Right renal cortex interstitium (tissue), 3 donors: ENCODE results near the gene DOK6. TPM values are rescaled to one million over a fixed set of nuclear protein-coding genes. Genes with fewer than 3 reads are reported as not detected.
"Not testable (repeated sequence)": the region's sequence is repeated elsewhere in the genome, so short reads cannot be mapped to it uniquely, and the experiment has no call there.

Experiments used
- DNase-seq, 3 donors: peaks; one replicate each; pipeline ENCODE4 v3.0.0-alpha.2; 2013; ENCODE audit warnings: low read depth in 3 of 3, low spot score in 2 of 3
- polyA plus RNA-seq, 3 donors: library from polyadenylated mRNA; unstranded; fragments of 120-200 nt; gene quantifications; one replicate each; pipeline ENCODE4 v1.2.1, GENCODE V29; 2013; ENCODE audit not compliant: insufficient read length in 3 of 3

The DOK6 gene
- polyA plus RNA-seq, 3 donors = 20.2 to 20.7 (median 20.4) TPM

DNA sequence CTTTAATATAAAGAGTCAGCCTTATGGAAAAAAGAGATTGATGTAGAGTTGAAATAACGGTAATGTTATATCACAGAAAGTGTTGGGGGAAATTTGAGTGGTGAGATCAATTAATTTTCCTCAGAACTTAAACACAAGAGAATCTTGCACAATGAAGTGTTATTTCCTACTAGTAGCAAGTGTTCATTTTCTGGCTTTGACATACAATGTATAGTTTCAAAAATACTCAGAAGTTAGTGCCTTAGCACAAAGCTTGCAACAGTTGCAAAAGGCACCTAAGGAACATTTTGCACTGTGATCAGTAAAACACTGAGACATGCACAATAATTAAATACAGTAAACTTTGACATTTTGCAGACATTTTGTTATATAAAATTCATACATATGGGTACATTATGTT is 385.7 kb downstream of the DOK6 start:
- DNase-seq = no peak

DNA sequence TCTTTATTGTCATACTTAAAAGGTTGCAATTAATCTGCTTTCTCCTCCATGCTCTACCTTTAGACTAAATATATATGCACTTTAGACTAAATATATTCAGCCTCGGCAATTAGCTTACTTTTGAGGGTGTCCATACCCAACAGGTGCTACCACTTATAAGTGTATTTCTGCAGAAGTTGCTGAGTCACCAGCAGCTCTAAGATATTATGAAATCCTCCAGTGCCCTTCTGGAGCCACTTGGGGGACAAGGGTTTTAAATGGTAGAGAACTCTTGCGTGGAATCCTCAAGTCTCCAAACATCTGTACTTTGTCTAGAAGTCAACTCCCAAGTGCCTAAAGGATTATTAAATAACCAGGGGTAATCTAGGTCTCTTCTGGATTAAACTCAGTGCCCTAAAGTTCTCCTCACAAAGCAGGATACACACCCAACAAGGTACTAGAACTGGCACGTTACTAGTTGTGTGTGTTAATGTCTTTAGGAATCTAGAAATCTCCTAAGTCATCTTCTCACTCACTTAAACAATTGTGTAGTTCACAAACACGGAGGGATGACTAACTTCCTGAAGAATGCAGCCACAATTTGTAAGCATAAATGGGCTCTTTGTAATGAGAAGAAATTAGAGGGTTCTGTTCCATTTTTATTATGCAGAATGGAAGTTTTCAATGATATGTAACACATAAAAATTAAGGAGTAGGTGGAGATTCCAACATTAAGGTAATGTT is 387.3 kb downstream of the DOK6 start:
- DNase-seq = no peak

DNA sequence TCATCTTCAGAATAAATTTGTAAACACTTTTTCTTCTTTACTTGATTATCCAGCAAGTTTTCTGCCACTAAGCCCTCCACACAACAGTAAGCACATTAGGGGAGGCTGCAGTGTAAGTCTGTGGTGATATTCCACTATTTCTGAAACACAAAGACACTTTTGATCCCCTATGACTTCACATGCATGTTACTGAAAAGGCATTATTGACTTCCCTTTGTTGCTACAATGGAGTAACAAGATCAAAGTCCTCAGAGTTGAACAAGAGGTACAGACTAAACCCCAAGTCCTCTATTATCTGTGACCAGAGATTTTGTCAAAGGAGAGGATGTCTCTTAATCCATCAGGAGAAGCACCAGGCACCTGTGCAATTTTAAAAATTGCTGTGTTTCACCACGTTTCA is 389.1 kb downstream of the DOK6 start:
- DNase-seq = no peak

DNA sequence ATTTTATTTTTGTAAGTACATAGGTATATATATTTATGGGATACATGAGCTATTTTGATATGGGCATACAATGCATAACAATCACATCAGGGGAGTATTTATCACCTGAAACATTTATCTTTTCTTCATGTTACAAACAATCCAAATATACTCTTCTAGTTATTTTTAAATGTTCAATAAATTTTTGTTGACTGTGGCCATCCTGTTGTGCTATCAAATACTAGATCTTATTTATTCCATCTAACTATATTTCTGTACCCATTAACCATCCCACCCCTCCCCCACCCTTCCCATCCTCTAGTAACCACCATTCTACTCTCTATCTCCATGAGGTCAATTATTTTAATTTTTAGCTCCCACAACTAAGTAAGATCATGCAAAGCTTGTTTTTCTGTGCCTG is 390.0 kb downstream of the DOK6 start:
- no peak for DNase-seq

DNA sequence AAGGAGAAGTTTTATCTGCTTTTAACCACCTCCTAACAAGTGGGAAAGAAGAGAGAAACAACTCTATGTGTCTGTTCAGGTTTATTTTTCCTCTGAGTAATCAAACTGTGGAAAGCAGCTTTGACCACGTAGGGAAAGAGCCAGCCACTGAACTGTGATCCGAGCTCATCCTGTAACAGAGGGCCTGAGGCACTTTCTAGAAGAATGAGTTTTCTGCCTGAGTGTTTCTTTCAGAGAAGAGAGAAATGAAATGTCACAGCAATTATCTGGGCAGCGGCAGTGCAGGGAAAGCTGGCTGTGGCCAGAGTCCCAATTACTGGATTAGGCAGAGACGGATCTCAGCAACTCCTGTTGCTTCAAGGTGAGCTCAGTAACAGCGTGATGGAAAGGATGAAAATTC is 395.1 kb downstream of the DOK6 start:
- no peak for DNase-seq

DNA sequence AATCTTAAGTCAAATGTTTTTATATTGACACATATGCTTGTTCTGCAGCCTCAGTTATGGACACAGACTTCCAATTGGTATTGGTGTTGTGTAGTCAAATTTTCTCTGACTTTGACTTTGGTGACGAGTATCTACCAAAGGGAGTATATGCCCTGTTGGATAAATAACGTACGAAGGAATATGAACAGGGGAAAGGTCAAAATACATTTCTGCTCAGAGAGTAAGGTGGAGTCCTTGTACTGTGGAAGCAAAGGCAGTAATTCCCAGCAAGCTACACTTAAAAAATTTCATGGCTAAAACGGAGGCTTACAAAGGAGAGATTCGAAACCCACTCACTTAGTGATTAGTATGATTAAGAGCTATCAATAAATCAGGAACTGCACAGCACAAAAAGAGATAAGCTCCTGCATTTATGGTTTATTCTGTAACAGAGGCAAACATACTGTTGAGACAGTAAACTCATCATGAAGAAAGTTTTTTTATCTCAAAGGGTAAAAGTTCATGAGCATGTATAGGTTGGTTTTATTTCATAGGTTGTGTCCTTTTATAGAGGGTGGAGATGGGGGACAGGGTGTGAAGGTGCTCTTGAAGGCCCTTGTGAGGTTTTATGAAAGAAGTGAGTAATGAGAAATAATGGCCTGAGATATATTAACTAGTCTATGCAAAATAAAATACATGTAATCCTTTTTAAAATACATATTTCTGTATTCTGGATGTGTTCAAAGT is 404.3 kb downstream of the DOK6 start:
- DNase-seq = no peak

DNA sequence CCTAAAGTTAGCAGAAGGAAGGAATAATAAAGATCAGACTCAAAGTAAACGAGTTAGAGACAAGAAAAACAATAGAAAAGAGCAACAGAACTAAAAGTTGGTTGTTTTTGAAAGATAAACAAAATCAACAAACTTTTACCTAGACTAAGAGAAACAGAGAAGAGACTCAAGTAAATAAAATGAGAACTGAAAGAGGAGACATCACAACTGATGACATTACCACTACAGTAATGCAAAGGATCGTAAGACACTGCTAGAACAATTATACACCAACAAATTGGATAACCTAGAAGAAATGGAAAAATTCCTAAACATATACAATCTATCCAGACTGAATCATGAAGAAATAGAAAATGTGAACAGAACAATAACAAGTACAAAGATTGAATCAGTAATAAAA is 407.7 kb downstream of the DOK6 start:
- DNase-seq = no peak

DNA sequence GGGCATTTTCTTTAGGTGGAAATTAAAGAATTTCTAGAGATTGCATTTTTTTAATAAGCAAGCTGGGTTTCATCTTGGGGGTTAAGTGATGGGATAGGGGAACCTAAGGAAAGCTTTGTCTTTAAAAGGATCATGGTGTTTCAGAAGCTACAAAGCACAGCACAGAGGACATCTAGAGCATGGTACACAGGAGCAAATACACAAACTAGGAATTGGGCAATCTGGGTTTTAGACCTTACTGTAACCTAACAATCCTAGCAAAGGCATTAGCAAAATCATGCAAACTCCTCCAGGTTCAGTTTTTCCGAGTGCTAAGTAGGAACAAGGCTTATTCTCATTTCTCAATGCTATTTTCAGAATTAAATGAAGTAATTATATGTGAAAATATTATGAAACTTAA is 412.9 kb downstream of the DOK6 start:
- no peak for DNase-seq

DNA sequence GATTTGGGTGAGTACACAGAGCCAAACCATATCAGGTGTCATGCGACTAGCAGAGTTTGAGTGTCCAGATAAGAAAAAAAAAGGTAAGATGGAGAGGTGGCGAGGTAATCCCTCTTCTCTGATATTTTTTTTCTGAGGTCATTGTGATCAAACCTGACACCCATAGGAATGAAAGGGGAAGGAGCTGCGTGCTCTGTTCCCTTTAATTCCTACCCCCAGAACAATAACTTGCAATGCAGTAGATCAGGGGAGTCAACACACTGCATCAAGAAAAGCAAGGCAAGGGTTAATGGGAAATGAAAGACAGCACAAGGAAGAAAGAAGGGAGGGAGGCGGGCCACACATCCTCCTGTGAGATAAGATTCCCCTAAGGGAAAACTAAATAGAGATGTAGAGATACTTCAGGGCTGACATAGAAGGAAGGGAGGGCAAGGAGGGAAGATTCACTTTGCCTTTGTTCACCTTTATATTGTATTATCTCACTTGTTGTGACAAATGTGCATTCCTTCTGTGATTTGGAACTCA is 414.2 kb downstream of the DOK6 start:
- DNase-seq = no peak

DNA sequence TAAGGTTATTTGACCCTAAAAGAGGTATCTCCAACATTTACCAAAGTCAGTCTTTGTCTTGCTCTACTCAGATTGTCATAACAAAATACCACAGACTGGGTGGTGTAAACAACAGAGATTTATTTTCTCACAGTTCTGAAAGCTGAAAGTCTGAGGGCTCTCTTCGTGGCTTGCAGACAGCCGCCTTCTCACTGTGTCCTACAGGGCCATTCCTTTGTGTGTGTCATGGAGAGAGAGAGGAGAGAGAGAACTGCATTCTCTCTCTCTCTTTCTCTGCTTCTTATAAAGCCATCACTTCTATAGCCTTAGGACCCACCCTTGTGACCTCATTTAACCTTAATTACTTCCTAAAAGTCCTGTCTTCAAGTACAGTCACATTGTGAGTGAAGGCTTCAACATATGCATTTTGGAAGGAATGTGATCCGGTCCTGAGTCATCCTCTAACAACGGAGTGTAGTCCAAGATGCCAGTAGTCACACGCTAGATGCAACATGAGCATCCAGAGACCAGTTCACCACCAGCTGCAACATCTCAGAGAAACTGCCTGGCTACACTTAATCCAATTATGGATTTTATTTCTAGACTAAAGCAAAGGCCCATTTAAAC is 416.8 kb downstream of the DOK6 start:
- DNase-seq = peak; percentile 15 to 19 (median 16)

DNA sequence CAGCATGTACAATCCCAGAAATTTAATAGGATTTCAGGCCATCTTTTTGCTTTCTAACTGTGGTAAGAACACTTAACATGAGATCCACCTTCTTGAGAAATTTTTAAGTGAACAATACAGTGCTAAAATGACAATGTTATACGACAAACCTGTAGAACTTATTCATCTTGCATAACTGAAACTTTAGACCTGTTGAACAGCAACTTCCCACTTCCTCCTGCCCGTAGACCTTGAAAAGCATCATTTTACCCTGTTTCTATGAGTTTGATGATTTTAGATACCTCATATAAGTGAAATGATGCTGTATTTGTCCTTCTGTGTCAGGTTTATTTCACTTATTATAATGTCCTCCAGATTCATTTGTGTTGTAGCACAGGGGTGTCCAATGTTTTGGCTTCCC is 418.8 kb downstream of the DOK6 start:
- DNase-seq = no peak

DNA sequence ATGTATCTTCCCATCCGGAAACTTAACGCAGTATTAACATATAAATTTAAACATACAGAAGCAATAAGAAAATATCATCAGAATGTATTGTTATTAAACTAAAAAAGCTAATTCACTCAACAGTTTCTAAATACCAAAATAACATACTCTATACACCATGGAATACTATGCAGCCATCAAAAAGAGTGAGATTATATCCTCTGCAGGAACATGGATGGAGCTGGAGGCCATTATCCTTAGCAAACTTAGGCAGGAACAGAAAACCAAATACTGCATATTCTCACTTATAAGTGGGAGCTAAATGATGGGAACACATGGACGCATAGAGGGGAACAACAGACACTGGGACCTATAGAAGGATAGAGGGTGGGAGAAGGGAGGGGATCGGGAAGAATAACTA is 419.9 kb downstream of the DOK6 start:
- no peak for DNase-seq

DNA sequence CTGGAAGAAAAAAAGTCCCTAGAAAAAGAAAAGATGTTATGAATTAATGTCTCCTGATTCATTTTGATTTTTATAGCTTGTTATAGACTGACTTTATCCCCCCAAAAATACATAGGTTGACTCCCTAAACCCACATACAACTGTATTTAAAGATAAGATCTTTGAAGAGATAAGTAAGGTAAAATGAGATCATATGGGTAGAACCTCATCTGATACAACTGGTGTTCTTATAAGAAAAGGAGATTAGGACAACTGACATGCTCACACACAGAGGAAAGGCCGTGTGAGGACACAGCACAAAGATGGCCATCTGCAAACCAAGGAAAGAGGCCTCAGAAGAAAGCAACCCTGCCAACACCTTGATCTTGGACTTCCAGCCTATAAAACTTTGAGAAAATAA is 429.5 kb downstream of the DOK6 start:
- no peak for DNase-seq

DNA sequence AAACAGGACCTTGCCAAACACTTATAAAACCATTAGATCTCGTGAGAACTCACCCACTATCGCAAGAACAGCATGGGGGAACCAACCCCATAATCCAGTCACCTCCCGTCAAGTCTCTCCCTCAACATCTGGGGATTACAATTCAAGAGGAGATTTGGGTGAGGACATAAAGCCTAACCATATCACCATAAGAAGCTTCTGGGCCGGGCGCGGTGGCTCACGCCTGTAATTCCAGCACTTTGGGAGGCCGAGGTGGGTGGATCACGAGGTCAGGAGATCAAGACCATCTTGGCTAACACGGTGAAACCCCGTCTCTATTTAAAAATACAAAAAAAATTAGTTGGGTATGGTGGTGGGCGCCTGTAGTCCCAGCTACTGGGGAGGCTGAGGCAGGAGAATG is 434.3 kb downstream of the DOK6 start:
- DNase-seq = not testable (repeated sequence)

DNA sequence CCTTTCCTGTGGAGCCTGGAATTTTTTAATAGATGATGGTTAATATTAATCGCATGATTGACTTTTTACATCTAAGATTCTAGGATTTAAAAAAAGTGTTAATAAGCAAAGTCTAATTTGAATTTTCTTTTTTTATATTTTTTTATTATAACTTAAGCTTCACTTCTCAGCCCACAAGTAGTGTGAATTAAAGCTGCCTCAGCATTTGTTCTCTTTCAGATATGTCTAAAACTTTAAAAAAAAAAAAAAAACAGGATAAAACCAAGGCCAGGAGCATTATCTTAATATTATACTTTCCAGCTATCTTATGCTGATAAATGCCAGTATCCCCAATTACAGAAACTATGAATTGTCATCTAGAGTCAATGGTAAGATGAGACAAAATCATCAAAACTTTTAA is 437.3 kb downstream of the DOK6 start:
- DNase-seq = no peak

DNA sequence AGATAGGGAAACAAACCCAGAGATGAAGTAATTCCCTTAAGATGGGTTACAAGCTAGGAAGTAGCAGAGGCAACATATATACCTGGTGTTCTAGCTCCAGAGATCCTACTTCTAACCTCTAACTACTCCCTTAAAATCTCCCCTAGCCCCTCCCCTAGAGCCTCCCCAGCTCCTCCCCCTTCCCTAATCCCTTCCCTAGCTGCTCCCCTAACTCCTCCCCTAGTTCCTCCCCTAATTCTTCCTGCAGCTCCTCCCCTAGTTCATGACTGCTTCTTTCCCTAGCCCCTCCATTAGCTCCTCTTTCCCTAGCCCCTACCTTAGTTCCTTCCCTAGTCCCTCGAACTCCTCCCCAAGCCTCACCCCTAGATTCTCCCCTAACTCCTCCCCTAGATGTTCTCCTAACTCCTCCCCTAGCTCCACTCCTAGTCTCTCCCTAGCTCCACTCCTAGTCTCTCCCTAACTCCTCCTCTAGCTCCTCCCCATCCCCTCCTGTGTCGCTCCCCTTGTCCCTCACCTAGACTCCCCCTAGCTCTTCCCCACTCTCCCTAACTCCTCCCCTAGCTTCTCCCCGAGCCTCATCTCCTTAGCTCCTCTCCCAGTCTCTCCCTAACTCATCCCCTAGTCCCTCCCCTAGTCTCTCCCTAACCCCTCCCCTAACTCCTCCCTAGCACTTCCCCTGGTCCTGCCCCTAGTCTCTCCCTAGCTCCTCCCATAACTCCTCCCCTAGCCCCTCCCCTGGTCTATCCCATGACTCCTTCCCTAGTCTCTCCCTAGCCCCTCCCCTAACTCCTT is 438.1 kb downstream of the DOK6 start:
- no peak for DNase-seq

DNA sequence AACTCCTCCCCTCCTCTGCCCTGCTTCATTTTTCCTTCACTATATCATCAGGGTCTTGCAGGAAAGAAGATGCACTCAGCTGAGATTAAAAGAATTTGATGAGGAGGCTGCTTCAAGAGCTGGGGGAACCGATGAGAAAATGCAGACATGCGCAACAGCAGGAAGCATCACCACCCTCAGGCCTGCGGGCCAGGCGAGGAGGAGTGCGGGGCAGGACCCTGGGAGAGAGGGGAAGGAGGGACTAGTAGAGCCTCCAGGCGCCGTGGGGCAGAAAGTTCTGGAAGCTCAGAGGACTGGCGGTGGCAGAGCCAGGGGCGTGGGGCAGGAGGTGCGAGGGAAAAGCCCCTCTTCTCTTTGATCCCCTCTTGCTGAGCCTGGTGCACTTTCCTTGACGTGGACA is 438.8 kb downstream of the DOK6 start:
- no peak for DNase-seq

DNA sequence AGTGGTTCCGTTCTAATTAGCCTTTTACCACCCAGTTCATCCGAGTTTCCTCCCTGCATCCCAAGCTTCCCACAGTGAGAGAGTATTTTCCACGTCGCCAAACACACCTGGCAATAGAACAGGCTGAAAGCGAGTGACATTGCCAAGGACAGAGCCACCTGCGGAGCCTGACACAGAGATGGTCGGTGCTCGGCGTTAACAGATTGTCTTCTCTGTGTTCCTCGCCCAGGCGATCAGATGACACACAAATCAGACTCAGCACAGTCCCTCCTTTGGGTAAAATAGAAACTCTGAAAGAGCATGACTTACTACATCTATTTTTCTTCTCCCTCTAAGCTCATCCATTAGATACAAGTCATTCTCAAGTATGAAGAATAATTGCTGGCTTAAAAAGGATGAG is 439.3 kb downstream of the DOK6 start:
- no peak for DNase-seq

DNA sequence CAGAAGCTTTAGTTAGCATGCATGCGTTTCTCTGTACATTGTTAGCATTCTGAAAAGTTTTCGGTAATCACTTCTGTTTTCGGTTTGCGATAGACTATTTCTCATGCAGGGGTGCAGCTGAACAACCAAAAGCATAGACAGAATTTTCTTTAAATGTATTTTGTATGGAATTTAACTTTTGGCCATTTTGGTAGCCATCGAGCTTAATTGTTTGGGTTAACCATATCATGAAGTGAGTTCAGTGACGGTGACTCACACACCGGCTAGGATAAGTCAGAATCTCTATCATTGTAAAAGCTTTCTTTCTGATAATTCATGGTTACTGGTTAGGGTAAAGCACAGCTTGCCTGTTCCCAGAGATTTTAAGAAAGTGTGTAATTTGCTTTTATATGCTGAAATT is 439.8 kb downstream of the DOK6 start:
- DNase-seq = no peak

DNA sequence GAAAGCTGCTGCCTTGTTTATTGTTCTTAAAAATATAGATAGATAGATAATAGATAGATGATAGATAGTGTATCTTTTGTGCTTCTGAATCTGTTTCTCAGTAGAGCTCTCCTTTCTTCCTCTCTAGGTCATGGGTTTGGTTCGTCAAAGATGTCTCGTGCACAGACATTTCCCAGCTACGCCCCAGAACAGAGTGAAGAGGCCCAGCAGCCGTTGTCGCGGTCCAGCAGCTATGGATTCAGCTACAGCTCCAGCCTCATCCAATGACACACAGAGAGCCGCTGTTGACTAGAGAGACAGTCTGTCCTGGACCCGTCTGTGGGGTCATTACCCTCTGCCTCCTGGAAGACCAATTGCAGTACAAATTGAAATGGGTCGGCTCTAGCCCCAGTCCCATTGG is 440.4 kb downstream of the DOK6 start:
- DNase-seq = no peak

DNA sequence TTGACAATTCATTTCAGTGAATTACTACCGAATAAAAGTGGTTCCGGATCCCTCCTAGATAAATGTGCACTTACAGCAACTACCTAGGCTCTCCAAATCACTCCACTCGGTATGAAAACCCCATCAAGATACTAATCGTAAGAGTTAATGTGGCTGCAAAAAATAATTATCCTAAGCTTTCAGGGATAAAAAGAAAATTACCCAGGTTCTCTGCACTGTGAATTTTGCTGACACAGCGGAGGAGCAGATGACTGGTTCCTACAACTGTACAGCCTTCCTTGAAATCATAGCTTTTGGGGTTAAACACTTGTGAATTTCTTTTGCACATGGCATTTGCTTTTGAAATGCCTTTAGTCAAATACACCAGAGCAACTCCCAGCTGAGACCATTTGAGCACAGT is 442.3 kb downstream of the DOK6 start:
- DNase-seq = no peak
